GM12872 (cell line): ENCODE measurements around the gene OTC.

Experiments
- TF ChIP-seq, protein P1 (sequence below): IDR thresholded peaks from 3 replicates; pipeline ENCODE4 v1.5.1; 2011; ENCODE audit warnings: low read depth, mild to moderate bottlenecking, low read length, moderate library complexity; ENCODE audit not compliant: insufficient read depth

The OTC gene

DNA sequence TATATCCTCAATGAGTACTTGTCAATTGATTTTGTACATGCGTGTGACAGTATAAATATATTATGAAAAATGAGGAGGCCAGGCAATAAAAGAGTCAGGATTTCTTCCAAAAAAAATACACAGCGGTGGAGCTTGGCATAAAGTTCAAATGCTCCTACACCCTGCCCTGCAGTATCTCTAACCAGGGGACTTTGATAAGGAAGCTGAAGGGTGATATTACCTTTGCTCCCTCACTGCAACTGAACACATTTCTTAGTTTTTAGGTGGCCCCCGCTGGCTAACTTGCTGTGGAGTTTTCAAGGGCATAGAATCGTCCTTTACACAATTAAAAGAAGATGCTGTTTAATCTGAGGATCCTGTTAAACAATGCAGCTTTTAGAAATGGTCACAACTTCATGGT lies at the start of gene OTC:
Gene OTC (plus strand): TSS at position 243 of the 400 bp plus-strand sequence. CDS start 93 bp downstream, at position 336.
- TF ChIP-seq, protein P1, sequence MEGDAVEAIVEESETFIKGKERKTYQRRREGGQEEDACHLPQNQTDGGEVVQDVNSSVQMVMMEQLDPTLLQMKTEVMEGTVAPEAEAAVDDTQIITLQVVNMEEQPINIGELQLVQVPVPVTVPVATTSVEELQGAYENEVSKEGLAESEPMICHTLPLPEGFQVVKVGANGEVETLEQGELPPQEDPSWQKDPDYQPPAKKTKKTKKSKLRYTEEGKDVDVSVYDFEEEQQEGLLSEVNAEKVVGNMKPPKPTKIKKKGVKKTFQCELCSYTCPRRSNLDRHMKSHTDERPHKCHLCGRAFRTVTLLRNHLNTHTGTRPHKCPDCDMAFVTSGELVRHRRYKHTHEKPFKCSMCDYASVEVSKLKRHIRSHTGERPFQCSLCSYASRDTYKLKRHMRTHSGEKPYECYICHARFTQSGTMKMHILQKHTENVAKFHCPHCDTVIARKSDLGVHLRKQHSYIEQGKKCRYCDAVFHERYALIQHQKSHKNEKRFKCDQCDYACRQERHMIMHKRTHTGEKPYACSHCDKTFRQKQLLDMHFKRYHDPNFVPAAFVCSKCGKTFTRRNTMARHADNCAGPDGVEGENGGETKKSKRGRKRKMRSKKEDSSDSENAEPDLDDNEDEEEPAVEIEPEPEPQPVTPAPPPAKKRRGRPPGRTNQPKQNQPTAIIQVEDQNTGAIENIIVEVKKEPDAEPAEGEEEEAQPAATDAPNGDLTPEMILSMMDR: no peak

DNA sequence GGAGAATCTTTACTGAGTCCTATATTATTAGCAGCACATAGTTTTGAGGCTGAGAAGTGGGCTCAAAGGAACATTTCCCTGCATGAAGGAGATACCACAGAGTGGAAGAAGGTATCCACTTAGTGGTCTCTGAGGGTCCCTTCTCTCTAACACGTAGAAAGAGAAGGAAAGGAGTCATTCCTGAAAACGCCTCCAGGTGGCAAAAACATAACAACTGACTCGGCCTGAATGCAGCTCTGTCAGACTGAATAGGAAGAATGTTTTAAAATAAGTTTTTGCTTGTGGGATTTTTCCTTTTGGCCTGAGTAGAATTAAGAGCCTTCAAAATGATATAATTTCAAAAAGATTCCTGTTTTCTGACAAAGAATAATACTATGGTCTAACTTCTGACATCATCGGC lies 48.4 kb upstream of the OTC start:
- TF ChIP-seq, protein P1: peak; percentile 26; the same call in 1 of the 3 replicates

DNA sequence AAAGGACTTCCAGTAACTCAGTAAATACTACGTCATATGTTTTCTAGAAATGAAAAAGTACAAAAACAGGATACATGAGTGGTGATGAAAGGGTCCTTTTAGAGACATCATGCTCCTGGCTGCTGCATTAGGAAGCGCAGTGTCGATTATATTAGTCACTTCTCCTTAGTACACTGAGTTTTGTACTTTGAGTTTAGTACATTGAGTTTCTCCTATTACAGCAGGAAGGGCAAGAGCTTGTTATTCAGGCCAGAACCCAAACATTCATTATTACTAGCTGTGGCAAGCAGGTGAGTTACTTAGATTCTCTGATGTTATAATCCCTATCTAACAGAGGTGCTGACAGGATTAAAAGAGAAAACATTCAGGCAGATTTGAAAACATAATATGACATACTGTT lies 46.4 kb upstream of the OTC start:
- TF ChIP-seq, protein P1: no peak

DNA sequence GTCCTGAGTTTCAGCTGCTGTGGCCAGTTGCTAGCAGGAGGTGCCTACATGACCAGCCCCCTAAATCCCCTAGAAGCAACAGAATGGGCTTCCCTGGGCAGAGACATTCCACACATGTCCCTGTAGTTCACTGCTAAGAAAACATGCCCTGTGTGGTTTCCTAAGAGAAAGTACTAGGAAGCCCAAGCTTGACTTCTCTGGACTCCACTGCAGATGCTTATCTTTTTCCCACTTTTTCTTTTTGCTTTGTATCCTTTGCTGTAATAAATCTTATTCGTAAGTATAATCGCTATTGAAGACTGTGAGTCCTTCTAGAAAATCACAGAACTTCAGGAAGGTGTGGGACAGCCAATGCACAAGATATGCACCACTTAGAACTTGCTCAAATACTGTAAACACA lies 40.7 kb upstream of the OTC start:
- TF ChIP-seq, protein P1: no peak

DNA sequence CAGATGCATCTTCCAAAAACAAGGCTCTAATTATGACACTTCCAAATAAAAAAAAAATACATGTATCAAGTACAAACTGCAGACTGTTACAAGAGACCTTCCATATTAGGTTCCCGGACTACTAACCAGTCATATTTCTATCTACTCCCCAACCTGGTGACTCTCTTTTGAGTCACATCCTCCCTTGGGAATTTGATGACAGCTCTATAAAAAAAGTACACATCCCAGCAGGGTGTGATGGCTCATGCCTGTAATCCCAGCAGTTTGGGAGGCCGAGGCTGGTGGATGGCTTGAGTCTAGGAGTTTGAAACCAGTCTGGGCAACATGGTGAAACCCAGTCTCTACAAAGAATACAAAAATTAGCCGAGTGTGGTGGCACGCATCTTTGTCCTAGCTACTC lies 40.0 kb upstream of the OTC start:
- TF ChIP-seq, protein P1: no peak

DNA sequence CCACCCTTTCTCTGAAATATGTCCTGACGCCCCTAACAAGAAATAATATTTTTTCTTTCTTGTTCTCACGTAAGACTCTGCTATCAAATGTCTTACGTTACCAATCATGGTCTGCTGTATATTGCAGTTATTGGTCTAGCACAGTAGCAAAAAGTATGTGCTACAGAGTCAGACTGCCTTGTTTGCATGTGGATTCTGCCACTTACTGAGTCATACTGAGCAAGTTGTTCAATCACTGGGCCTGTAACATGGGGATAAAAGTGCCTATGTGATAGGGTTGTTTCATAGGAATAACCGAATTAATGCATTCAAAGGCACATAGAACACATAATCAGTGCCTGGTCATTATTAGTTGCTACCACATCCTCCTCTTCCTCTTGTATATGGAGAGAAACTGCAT lies 39.2 kb upstream of the OTC start:
- TF ChIP-seq, protein P1: no peak

DNA sequence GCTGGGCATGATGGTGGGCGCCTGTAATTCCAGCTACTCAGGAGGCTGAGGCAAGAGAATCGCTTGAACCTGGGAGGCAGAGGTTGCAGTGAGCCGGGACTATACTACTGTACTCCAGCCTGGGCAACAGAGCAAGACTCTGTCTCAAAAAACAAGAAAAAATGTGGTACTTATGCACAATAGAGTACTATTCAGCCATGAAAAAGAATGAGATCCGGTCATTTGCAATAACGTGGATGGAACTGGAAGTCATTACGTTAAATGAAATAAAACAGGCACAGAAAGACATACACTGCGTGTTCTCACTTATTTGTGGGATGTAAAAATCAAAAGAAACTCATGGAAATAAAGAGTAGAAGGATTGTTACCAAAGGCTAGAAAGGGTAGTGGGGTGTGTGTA lies 37.2 kb upstream of the OTC start:
- TF ChIP-seq, protein P1: no peak

DNA sequence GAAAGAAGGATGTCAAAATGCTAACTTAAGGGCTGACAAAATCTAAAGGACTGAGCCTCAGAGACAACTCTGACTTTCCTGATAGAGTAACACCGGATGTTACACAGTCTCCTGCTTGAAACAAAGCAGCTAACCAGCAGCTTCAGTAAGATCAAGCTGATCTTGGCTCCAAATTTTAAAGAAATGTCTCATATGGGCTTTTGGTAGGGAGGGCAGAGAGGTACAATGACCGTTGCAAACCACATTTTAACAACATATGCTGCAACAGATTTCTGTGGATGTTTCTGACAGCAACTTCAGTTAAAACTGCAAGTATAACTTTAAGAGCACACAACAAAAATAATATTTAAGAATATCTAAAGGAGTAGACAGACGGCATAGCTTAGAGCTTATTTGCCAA lies 34.2 kb upstream of the OTC start:
- TF ChIP-seq, protein P1: no peak
